Activated CD4-positive, alpha-beta T cell treated with anti-CD3 and anti-CD28 coated beads, Interleukin-2, amount 50 U/mL, for 4 hours (primary cell): ENCODE data around the gene PGD.
A peak's percentile ranks its signal among the peaks of the same experiment; 100 is the strongest.
"Not testable (repeated sequence)": the region's sequence is repeated elsewhere in the genome, so short reads cannot be mapped to it uniquely, and the experiment has no call there.

Experiments used
- DNase-seq, 2 experiments: peaks; one replicate each; pipeline ENCODE4 v3.0.0-alpha.2; 2020

The PGD gene

DNA sequence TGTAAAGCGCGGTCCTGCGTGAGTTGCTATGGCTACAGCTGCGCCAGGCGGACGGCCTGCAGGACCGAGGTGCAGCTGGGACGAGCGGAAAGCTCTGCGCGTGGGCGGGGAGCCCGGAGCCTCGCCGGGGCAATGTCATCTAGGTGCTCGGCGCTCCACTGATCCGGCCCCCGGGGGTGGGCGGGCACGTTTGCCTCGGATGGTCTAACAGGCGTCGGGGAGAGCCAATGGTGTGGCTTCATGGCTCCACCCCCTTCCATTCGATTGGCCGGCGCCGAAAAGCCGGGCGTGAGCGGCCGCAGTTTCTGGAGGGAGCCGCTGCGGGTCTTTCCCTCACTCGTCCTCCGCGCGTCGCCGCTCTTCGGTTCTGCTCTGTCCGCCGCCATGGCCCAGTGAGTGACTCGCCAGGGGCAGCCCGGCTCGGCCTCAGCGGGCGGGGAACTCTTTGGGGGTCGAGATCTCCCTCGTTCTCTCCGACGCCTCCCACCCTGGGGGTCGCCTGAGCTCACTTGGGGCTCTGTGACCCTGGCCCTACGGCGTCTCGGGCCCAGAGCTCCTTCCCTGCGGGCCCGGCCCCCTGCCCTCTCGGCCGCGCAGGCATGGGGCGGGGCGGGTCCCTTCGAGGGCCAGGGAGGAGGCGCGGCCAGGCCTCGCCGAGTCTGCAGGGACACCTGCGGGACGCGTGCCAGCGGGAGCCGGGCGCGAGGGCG is at the start of gene PGD:
PGD (plus strand) TSS at position 331 of the 710 bp plus-strand sequence; CDS start at position 385, 54 bp downstream.
- DNase-seq: peak; percentile 96 to 97

DNA sequence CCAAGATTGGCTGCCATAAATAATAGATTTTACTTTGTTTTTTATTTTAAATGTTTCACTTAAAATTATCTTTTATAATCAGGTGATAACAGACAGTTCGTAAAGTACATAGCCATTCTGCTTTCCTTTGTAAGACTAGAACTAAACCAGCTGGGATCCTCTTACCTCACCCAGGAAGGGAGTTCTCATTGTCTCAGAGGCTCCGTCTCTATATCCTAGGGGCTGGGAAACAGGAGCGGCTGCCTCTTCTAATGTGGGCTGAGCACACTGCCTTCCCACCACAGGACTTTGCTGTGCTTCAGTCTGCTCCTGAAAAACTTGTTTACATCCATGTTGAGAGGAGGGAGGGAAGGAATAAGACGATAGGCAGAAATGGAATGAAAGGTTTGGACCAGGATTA is 45.6 kb upstream of the PGD start:
- DNase-seq: no peak

DNA sequence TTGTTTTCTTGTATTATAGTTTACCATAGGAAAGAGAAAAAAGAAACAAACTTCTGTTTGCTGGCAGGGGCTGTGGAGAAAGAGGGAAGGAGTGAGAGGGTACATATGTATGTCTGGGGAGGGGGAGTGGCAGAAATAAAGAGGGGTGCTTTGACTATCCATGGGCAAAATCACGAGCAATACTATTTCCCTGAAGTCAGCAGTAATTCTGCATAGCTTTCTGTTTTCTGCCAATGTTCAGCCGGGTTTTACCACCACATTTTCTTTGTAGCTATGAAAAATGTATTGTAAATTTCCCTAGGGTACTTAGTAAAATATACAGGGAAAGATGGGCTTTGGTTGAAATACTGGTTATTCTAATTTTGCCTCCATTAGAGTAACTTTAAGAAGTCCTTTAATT is 45.2 kb upstream of the PGD start:
- DNase-seq: no peak

DNA sequence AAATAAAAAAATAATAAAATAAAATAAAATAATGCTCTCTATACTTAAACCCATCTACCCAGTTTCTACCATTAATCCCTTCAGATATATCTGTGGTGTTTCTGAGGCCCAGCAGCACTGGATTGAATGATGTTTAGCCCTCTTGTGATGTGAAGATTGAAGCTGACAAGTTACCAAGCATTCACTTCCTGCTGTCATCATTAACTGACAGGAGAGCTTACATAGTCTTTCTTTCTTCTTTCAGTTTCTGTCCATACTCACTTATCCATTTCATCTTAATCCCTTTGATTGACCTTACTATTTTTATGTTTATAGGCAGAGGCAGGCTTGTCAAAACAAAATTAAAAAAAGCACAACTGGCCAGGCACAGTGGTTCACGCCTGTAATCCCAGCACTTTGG is 38.8 kb upstream of the PGD start:
- DNase-seq: no peak

DNA sequence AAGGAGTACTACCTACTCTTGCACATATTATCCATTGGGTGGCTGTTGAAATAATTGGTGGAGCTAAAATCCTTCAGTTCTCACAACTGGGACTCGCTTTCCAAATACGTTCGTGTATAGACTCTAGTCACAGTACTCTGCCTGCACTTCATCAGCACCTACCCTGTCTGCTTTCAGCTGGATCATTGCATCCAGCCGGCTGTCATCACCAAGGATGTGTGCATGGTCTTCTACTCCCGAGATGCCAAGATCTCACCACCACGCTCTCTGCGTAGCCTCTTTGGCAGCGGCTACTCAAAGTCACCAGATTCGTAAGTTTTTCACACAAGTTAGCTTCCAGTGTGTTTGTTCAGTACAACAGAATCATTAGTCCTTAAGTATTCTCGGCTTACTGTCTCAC is 37.3 kb upstream of the PGD start:
- no peak for DNase-seq

DNA sequence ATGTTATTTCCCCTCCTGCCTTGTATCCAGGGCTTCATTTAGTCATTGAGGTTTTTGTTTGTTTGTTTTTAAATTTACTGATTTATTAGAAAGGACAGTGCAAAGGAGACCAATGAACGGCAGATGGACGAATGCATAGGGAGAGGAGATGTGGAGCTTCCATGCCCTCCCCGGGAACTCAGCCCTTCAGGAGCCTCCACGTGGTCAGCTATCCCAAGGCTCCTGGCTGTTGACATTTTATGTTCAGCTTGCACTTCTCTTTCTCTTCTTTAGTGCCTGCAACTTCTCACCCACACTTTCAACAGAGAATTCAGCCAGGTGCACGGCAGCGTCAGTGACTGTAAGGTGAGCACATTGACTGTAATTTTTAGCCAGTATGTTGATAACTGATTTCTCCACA is 30.7 kb upstream of the PGD start:
- DNase-seq: no peak

DNA sequence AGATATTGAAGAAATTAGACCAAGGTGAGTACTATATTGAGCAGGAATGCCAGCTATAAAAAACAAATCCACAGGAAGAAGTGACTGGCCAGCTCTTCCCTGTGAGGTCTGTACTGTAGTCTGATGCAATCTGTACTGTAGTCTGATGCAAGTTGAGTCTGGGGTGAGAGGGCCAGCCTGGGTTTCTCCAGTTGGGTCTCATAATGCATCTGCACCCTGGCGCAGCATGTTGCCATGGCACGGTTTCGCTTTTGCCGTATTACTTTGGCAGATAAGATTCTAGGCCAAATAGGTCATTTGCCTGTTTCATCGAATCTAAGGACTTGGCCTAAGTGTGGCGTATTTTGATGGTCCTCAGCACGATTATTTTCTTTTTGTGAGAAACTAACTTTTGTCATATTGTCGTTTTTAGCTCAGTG is 24.4 kb upstream of the PGD start:
- DNase-seq: no peak

DNA sequence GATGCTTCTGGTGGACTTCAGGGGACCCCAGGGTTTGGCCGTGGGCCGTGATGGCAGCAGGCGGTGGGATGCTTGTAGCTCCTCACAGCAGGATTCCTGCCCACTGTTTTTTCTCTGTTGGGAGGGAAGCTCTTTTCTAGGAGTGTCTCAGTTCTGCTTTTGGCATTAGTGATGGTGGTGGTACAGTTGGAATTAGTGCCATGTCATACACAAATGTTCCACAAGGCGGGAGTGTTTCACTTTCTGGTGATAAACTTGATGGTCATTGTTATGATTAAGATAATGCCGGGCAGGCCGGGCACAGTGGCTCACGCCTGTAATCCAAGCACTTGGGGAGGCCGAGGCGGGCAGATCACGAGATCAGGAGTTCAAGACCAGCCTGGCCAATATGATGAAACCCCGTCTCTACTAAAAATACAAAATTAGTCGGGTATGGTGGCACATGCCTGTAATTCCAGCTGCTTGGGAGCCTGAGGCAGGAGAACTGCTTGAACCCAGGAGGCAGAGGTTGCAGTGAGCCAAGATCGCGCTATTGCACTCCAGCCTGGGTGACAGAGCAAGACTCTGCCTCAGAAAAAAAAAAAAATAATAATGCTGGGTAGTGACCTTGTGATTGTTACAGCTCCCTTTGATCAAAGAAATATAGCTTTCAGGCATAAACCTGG is 21.4 kb upstream of the PGD start:
- DNase-seq: not testable (repeated sequence)

DNA sequence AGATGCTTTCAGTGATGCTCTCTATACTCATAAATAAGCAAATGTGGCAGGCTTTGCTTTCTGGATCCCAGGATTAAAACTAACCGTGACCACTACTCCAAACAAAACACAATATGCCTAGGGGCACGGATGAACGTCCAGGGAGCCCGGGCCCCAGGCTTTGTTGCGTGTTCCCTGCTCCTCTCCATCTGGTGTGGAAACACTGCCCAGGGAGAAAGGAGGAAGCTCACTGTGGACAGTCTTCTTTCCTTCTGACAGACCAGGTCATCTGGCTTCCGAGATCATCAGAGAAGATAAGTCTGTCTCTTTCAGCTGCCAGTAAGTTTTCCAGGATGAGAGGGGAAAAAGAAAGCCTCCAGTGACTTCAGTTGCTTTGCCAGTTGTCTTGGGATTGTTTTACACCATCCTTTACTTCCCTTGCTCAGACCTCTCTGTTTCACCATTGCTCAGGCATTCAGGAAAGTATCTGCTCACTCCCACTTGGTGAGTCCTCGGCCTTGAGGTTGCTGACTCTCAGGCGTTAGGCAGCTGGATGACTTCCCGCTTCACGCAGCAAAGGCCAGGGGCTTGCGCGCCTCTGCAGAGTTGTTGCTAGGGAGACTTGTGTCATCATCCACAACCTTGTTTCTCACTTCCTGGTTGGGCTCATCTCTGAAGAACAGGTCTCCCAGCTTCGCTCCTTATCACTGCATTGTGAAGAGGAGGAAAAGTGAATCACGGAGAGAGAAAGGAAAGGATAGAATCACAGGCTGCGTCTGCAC is 20.6 kb upstream of the PGD start:
- no peak for DNase-seq

DNA sequence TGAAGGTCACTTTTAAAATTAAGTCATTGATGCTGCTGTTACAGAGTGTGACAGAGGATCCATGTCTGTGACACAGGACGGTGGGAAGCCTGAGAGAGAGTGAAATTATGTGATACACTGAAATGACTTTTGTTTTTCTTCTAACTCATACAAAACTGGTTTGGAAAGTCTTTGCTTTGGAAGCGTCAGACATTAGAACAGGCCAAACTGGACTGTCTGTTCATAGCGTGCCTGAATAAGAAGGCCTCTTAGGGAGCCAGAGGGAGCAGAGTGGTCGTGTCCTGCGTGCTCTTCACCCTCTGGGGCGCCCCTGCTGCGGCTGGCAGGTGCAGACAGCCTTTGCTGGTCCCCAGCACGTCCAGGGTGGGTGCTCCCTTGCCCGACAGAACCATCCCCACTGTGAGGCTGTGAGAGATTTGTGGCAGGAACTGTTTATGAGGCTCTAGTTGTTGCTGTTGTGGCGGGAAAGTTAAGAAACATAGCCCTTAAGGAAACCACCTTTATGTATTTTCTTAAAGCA is 19.7 kb upstream of the PGD start:
- no peak for DNase-seq

DNA sequence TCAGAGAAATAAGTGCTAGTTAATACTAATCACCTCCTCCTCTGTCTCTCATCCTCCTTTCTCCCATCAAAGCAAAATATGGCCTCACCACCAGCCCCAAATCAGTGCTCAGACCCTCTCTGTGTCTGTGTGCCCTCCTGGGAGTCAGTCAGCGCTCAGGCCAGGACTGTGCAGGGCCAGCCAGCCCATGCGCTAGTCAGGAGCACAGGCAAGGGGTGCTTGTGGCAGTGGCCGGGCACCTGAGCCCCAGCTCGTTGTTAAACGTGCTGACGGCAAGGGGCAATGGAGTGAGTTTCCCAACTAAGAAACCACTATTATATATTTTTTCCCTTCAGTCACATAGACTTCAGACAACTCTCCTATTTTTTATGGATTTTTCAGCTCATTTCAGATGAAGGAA is 19.2 kb upstream of the PGD start:
- DNase-seq: no peak

DNA sequence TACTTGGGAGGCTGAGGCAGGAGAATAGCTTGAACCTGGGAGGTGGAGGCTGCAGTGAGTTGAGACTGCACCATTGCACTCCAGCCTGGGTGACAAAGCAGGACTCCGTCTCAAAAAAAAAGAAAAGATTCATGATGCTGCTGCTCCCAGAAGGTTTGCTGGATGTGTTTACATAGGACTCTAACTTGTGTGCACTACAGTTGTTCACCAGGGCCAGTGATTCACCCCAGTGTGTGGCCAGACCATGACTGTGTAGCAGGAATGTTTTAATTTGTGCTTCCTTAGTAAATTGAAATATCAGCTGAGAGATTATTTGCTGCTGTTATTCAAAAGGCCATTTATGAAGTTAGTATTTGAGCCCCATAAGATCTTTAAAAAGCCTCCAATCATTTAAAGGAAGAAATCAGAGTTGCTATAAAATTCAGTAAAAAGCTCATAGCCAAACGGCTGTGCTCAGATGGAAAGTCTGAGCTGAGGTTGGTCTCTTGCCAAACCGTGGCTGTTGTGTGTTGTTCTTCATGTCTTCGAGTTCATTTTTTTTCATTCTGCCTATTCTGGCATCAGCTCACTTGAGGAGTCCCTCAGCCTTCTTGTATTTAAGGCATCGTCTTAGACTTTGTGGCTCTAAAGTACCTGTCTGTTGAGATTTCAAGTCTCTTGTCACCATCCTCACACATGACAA is 18.1 kb upstream of the PGD start:
- DNase-seq: no peak

DNA sequence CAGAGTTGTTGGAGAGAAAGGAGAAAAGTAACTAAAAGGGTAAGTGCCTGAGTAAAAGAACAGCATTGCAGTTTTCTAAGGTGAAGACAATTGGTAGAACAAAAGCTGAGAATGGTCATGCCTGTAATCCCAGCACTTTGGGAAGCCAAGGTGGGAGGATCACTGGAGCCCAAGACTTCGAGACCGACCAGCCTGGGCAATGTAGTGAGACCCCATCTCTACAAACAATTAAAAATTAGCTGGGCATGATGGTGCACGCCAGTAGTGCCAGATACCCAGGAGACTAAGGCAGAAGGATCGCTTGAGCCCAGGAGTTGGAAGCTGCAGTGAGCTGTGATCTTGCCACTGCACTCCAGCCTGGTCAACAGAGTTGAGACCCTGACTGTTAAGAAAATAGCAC is 15.2 kb upstream of the PGD start:
- DNase-seq: no peak

DNA sequence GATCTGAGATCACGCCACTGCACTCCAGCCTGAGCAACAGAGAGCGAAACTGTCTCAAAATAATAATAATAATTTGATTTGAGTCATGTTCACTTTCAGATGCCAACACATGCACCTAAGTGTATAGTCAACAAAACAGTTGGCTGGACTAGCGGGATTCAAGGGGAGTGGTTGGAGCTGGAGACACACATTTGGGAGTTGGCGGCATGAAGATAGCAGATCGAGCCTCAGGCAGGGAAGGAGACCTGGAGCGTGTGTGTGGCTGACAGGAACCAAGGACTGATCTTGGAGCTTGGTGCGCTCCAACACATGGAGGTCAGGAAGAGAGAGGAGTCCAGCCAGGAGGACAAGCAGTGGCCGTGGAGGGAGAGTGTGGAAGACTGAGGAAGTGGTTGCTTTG is 14.6 kb upstream of the PGD start:
- no peak for DNase-seq

DNA sequence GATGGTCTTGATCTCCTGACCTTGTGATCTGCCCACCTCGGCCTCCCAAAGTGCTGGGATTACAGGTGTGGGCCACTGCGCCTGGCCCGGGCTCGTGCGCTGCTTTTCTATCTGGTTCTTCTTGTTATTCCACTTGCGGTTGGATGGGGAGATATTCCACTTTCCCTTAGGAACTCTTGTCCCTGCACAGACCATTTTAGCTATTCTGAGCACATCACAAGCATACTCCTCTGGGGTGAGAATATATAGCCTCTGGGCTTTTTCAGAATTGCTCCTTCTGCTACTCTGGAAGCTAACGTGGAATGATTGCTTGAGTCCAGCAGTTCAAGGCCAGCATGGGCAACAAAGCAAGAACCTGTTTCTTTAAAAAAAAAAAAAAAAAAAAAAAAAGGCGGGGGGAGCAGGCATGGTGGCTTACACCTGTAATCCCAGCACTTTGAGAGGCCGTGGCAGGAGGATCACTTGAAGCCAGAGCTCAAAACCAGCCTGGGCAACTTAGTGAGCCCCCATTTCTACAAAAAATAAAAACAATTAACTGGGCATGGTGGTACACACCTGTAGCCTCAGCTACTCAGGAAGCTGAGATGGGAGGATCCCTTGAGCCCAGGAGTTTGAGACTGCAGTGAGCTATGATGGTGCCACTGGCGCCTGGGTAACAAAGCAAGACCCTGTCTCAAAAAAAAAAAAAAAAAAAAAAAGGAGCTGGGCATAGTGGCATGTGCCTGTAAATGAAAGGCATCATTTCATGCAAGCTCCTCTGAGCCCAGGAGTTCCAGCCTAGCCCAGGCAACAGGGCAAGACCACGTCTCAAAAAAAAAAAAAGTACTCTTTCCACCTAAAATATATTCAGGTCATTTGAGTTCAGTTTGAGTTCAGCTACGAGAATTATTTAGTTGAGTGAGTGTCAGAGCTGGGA is 11.8 kb upstream of the PGD start:
- DNase-seq: no peak

DNA sequence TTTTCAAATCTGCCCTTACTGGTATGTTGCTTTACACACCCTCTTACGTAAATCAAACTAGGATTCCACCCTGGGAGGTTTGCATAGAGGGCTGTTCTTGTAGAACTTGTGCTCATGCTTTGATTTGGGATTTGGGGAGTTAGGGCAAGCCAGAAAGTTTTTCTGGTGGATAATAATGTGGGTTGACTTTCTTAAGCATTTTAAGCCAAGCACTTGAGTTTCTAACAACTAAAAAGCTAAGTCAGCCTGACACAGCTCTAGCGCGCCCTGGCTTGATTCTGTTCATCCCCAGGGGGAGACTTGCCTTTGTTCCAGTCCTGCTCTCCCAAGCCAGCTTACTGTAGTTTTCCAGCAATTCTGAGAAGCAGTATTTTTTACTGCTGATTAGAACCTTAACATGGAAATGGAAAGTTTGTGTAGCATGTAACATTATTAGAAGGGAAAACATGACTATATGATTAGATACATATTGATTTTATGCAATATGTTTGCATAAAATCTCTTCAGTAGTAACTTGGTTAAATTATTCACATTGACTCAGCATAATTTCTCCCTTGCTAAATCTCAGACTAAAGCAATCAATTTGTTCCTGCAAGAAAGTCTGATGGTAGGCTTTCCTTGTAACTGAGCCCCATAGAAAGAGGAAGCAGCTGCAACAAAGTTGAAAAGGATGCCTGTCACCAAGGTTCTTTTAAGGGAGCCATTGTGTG is 11.0 kb upstream of the PGD start:
- DNase-seq: no peak

DNA sequence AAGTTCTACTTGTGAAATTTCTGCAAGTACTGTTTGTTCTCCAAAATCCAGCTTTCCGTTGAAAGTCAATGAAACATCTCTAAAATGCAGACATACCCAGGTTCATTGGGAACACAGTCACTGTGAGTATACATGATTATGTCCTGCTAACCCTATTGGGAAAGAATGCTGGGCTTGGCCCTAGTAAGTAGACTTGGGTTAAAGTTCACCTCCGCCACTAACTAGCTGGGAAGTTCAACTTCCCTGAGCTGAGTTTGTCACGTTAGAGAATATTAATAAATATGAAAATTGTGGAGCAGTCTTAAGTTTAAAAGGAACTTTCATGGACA is 10.5 kb upstream of the PGD start:
- DNase-seq: no peak

DNA sequence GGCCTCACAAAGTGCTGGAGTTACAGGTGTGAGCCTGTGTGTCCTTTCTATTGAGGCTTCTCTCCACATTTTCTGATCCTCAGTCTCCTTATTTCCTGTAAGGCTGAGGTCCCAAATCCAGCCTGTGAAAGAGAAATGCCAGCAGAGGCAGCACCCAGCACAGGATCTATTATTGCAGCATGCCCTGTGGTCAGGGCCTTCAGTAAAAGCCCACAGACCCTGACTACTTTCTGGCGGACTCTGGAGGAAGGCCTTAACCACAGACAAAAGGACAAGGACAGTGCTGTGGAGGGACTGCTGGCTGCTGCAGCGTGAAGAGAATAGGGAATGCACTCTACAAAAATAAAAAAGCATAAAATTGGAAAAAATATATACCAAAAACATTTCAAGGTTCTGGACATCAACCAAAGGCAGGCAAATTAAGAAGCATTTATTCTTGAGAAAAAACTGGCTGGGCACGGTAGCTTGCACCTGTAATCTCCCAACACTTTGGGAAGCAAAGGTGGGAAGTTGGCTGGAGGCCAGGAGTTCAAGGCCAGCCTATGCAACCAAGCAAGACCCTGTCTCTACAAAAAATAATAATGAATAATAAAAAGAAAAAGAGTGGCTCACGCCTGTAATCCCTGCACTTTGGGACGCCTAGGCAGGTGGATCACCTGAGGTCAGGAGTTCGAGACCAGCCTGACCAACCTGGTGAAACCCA is 9.4 kb upstream of the PGD start:
- no peak for DNase-seq

DNA sequence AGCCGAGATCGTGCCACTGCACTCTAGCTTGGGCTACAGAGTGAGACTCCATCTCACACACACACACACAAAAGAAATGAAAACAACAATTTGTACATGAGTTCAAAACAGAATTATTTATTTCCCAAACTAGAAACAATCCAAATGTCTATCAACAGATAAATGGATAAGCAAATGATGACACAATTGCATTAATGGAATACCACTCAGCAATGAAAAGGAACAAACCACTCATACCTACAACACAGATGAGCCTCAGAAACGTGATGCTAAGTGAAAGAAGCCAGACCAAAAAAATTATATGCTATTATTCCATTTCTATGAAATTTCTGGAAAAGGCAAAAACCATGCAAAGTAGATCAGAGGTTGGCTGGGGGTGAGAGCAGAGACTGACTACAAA is 2.0 kb upstream of the PGD start:
- DNase-seq: no peak

DNA sequence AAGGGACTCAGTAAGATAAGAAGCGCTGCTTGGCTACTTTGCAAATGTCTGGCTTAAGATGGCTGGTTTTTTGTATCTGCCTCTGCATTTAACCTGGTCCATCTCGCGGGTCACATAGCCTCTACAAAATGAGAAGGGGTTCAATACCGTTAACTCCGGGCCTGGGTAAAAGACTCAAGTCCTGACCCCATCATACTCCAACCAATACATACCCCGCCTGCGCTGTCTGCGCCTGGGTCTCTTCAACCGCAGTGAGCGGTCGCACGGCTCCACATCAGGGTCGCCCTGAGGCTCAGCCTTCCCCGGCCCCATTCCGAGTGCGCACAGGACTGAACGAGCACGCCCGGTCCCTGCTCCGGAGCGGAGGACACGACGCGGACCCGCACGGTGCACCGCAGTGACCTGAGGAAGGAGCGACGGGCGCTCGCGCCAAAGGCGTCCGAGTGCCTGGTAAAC is 558 bp upstream of the PGD start:
- DNase-seq: no peak

DNA sequence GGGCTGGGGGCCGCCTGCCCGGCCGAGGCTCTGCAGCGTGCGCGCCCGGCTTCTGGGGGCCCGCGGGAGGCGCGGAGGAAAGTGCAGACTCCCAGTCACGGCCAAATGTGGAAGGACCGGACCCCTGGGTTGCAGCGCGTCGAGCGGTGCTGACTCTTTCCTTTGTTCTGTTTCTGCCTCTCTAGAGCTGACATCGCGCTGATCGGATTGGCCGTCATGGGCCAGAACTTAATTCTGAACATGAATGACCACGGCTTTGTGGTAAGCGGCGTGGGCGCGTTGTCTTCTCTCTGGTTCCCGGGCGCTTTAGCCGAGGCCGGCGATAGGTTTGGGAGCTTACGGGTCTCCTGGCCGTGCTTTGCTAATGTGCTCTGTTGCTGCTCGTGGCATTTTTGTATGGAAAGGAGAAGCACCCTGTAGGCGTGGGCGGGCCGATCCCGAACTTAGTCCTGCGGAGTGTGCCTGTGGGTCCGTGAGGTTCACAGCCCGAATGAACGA is 629 bp downstream of the PGD start:
- DNase-seq: no peak
